ENCODE data around the gene FBXL3.

Gene FBXL3

DNA sequence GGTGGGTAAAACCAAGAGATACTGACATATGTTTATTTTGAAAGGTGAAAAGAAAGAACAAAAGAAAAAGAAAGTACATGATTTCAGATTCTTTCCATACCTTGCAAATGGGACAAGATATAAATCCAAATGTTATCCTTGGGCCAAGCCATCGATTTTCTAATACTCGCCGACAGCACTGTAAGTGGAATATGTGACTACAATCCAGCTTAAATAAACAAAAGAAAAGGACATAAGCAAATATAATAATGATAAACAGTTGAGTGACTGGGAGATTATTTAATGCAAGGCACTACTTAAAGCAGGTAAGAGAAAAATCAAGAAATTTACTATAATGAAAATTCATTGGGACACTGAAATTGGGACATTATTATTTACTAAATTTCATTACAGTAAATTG is 29.9 kb upstream of the FBXL3 start:
- DNase-seq (ENCODE audit: low read depth) = no peak
- TF ChIP-seq MYC (IDR thresholded peaks at IDR 0.05; ENCODE audit: low read depth, low read length) (no peak), POLR2A (IDR thresholded peaks at IDR 0.05; ENCODE audit: extremely low read depth, insufficient read length) (no peak)
- TF ChIP-seq, protein P1, sequence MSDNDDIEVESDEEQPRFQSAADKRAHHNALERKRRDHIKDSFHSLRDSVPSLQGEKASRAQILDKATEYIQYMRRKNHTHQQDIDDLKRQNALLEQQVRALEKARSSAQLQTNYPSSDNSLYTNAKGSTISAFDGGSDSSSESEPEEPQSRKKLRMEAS (IDR thresholded peaks at IDR 0.05; ENCODE audit: low read depth, low read length) = no peak
- TF ChIP-seq, protein P2, sequence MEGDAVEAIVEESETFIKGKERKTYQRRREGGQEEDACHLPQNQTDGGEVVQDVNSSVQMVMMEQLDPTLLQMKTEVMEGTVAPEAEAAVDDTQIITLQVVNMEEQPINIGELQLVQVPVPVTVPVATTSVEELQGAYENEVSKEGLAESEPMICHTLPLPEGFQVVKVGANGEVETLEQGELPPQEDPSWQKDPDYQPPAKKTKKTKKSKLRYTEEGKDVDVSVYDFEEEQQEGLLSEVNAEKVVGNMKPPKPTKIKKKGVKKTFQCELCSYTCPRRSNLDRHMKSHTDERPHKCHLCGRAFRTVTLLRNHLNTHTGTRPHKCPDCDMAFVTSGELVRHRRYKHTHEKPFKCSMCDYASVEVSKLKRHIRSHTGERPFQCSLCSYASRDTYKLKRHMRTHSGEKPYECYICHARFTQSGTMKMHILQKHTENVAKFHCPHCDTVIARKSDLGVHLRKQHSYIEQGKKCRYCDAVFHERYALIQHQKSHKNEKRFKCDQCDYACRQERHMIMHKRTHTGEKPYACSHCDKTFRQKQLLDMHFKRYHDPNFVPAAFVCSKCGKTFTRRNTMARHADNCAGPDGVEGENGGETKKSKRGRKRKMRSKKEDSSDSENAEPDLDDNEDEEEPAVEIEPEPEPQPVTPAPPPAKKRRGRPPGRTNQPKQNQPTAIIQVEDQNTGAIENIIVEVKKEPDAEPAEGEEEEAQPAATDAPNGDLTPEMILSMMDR (IDR thresholded peaks at IDR 0.05; ENCODE audit: low read depth, low read length) = no peak
- H3K4me3 ChIP-seq (ENCODE audit: low read depth, low read length) = no peak overlapping the region

DNA sequence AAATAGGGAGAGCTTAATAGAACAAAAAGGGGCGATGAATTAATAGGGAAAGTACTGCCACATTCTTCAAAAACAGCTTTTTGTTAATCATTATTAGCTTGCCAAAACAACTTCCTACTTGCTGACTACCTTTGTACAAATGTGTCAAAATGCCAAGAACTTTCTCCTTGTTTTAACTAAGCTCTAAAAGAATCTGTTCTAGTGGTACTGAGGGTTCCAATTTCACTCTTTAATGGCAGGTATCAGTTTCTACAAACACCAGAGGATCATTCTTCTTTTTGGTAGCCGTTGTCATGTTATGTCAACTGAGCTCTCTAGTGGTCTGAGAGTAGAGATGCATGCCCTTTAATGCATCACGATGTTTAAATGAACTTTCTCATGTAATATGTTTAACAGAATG is 29.4 kb upstream of the FBXL3 start:
- TF ChIP-seq MYC (IDR thresholded peaks at IDR 0.05; ENCODE audit: low read depth, low read length) = no peak
- TF ChIP-seq, protein P2 (IDR thresholded peaks at IDR 0.05; ENCODE audit: low read depth, low read length) = no peak
- TF ChIP-seq, protein P1 (IDR thresholded peaks at IDR 0.05; ENCODE audit: low read depth, low read length) = no peak
- TF ChIP-seq POLR2A (IDR thresholded peaks at IDR 0.05; ENCODE audit: extremely low read depth, insufficient read length) = no peak
- DNase-seq (ENCODE audit: low read depth) = no peak
- H3K4me3 ChIP-seq (ENCODE audit: low read depth, low read length) = no peak overlapping the region

DNA sequence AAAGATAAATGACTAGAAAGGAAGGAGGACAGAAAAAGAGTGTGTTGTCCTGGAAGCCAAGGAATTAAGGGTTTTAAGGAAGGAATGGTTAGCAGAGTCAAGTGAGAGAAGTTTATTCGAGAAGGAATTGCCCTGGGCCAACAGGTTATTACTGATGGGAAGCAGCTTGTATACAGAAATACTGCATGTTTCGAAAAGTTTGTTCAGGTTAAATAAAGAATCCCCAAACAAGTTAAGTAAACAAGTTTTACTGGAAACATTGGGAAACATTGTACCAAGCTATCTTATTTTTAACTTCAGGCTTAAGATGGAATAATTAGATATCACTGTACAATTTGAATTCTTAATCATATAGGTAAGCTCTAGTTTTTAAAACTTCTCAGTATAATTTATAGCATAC is 28.2 kb upstream of the FBXL3 start:
- TF ChIP-seq, protein P2 (IDR thresholded peaks at IDR 0.05; ENCODE audit: low read depth, low read length) = no peak
- TF ChIP-seq, protein P1 (IDR thresholded peaks at IDR 0.05; ENCODE audit: low read depth, low read length) = no peak
- TF ChIP-seq MYC (IDR thresholded peaks at IDR 0.05; ENCODE audit: low read depth, low read length) (no peak), POLR2A (IDR thresholded peaks at IDR 0.05; ENCODE audit: extremely low read depth, insufficient read length) (no peak)
- DNase-seq (ENCODE audit: low read depth) = no peak
- H3K4me3 ChIP-seq (ENCODE audit: low read depth, low read length) = no peak overlapping the region

DNA sequence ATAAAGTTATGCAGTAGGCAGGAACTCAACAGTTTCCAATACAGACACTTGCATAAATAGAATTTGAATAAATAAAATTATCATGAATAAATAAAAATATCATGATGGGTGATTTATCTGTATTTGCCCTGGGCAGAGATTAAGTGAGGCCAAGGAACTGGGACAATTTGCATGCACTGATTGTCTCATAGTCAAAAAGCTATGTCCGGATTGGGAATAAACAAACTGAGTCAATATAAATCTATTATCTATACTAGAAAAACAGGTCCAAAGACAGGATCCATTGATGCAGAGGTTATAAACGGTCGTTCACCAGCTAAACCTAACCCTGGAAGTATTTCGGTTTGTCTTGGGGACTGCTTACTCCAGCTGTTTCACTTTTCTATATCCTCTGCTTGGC is 26.2 kb upstream of the FBXL3 start:
- DNase-seq (ENCODE audit: low read depth) = no peak
- no peak overlapping the region for H3K4me3 ChIP-seq (ENCODE audit: low read depth, low read length)
- TF ChIP-seq MYC (IDR thresholded peaks at IDR 0.05; ENCODE audit: low read depth, low read length) (no peak), POLR2A (IDR thresholded peaks at IDR 0.05; ENCODE audit: extremely low read depth, insufficient read length) (no peak)
- TF ChIP-seq, protein P2 (IDR thresholded peaks at IDR 0.05; ENCODE audit: low read depth, low read length) = no peak
- TF ChIP-seq, protein P1 (IDR thresholded peaks at IDR 0.05; ENCODE audit: low read depth, low read length) = no peak

DNA sequence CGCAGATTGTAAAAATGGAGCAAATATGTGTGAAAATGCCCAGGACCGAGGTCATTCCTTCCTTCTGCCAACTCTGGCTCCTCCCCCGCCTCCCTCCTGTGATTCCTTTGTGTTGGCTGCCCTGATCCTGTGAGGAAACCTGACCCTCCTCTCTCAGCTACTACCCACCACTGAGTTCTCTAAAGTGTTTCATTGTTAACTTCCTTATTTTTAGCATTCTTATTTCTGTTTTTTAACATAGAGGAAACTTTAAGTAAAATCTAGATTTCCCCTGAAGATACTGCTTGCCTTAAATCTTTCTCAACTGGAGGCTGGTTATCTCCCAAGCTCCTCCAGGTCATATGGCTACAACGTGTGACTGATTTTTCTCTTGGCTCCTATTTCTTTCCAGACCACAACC is 21.7 kb upstream of the FBXL3 start:
- H3K4me3 ChIP-seq (ENCODE audit: low read depth, low read length) = no peak overlapping the region
- TF ChIP-seq MYC (IDR thresholded peaks at IDR 0.05; ENCODE audit: low read depth, low read length) (no peak), POLR2A (IDR thresholded peaks at IDR 0.05; ENCODE audit: extremely low read depth, insufficient read length) (no peak)
- TF ChIP-seq, protein P1 (IDR thresholded peaks at IDR 0.05; ENCODE audit: low read depth, low read length) = no peak
- TF ChIP-seq, protein P2 (IDR thresholded peaks at IDR 0.05; ENCODE audit: low read depth, low read length) = no peak
- DNase-seq (ENCODE audit: low read depth) = peak; percentile 52

Data from NB4 (cell line).